ENCODE measurements around the gene GRAP2.
"Not testable (repeated sequence)": the region's sequence is repeated elsewhere in the genome, so short reads cannot be mapped to it uniquely, and the experiment has no call there.

Gene GRAP2

DNA sequence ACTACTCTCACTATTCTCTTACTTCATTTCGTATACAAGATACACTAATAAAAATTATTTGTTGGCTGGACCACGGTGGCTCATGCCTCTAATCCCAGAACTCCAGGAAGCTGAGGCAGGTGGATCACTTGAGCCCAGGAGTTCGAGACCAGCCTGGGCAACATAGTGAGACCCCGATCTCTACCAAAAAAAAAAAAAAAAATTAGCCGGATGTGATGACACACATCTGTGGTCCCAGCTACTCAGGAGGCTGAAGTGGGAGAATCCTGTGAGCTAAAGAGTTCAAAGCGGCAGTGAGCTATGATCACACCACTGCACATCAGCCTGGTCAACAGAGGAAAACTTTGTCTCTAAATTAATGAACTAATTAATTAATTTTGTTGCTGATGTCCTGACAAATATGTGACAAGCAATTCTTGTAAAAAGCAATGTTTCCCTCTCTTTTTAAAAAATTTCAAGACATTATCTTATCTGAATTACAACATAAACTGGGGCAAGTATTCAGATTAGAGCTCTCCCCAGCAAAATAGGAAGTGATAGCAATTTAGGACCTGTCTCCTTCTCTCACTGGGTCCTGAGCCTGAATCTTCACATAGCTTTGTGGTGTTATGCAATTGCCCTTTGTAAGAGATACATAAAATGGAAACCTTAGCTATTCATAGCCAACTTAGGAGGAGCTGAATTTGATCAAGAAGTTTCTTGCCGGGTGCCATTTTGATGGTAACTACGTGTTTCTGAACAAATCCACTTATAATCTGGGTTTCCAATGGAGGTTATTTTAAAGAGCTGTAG is 41.8 kb downstream of the GRAP2 start:
- Histone ChIP-seq H3K27me3 (ENCODE audit: control insufficient read depth in 2 of 2, insufficient read depth in 2 of 2, low read length in 2 of 2) (peaks cover 0 to 4% of the 10 kb centered on the region in 2 donors), H3K9ac (ENCODE audit: low read depth in 1 of 2, low read length in 2 of 2) (no peak overlapping the region), H3K4me3 (ENCODE audit: low read length in 2 of 2) (no peak overlapping the region), H3K36me3 (ENCODE audit: control insufficient read depth in 2 of 2, insufficient read depth in 2 of 2, low read length in 2 of 2) (no peaks in the 10 kb centered on the region), H3K9me3 (ENCODE audit: control insufficient read depth in 2 of 2, low read length in 2 of 2) (no peaks in the 10 kb centered on the region), H3K4me1 (ENCODE audit: control insufficient read depth in 2 of 2, insufficient read depth in 2 of 2, low read length in 2 of 2) (no peaks in the 10 kb centered on the region), H3K27ac (ENCODE audit: low read depth in 2 of 2, low read length in 2 of 2) (no peak overlapping the region)

DNA sequence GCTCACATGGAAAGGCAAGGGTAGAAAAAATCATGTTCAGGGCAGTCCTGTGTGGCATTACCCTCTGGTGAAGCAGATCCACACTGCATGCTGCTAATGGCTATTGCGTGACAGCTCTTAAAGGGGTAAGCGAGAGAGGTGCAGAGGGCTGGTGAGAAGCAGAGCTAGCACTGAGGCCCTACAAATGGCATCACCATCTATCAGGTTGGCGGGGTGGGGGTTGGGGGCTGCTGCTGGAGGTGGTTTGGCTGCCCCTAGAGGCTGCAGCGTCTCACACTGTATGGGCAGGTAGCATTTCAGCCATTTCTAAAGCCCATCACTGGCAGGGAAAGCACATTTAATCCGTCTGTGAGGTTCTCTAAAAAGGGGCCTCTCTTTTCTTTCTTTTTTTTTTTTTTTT is 42.5 kb downstream of the GRAP2 start:
- H3K9me3 ChIP-seq (ENCODE audit: control insufficient read depth in 2 of 2, low read length in 2 of 2) = no peaks in the 10 kb centered on the region
- no peaks in the 10 kb centered on the region for H3K4me1 ChIP-seq (ENCODE audit: control insufficient read depth in 2 of 2, insufficient read depth in 2 of 2, low read length in 2 of 2)
- no peaks in the 10 kb centered on the region for H3K36me3 ChIP-seq (ENCODE audit: control insufficient read depth in 2 of 2, insufficient read depth in 2 of 2, low read length in 2 of 2)
- H3K27ac ChIP-seq (ENCODE audit: low read depth in 2 of 2, low read length in 2 of 2) = no peak overlapping the region
- H3K9ac ChIP-seq (ENCODE audit: low read depth in 1 of 2, low read length in 2 of 2) = no peak overlapping the region
- H3K27me3 ChIP-seq (ENCODE audit: control insufficient read depth in 2 of 2, insufficient read depth in 2 of 2, low read length in 2 of 2) = peaks cover 0 to 4% of the 10 kb centered on the region in 2 donors
- H3K4me3 ChIP-seq (ENCODE audit: low read length in 2 of 2) = no peak overlapping the region

DNA sequence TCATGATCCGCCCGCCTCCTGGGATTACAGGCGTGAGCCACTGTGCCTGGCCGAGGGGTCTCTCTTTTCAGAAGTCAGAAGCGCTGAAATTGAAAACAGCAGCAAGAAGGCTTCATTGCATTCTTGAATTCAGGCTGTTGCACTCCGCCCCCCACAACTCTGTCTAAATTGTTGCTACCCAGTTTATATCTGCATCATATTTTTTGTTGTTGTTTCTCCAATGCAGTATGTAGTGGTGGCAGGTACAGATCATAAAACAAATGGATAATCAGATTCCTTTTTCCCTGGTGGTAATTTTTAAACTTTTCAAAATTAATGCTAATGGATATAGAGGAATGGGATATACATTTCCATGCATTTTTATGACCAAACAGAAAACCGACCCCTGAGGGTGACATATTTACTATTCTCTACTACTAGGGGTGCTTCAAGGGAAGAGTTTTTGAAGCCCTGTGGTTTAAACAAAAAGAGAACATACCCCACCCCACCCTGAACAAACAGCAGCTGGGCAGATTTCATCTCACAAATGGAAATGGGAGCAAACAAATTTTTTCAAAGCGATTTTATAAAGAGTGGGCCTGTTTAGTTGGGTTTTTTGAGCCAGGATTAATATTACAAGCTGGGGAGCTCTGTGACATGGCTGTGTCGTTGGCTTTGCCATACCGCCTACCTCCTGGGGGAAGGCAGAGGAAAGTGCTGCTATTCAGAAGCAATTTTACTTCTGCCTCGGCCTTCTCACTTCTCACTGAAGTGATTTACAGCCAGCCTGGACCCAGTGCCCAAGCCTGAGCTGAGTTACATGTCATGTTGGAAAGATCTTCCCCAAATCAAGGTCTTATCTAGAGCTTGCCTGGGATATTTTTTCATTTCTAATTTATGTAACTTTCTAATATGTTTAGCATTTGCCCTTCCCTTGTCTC is 43.3 kb downstream of the GRAP2 start:
- Histone ChIP-seq H3K36me3 (ENCODE audit: control insufficient read depth in 2 of 2, insufficient read depth in 2 of 2, low read length in 2 of 2) (no peaks in the 10 kb centered on the region), H3K9ac (ENCODE audit: low read depth in 1 of 2, low read length in 2 of 2) (no peak overlapping the region), H3K4me1 (ENCODE audit: control insufficient read depth in 2 of 2, insufficient read depth in 2 of 2, low read length in 2 of 2) (no peaks in the 10 kb centered on the region), H3K27ac (ENCODE audit: low read depth in 2 of 2, low read length in 2 of 2) (no peak overlapping the region), H3K9me3 (ENCODE audit: control insufficient read depth in 2 of 2, low read length in 2 of 2) (no peaks in the 10 kb centered on the region), H3K4me3 (ENCODE audit: low read length in 2 of 2) (no peak overlapping the region), H3K27me3 (ENCODE audit: control insufficient read depth in 2 of 2, insufficient read depth in 2 of 2, low read length in 2 of 2) (peaks cover 0 to 4% of the 10 kb centered on the region in 2 donors)

DNA sequence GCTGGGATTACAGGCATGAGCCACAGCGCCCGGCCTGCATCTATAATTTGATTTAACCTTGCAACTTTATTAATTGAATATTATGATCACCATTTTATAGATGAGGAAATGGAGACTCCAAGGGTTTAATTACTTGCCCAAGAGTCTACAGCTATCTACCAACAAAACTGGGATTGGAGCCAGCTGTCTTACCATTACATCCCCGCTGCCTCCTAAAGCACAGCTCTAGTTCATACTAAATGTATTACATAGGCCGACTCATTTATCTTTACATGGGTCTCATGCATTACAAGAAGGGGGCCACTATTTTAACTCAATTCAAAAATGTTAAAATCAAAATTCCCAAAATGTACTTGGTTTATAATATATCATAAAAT is 45.2 kb downstream of the GRAP2 start:
- Histone ChIP-seq H3K27me3 (ENCODE audit: control insufficient read depth in 2 of 2, insufficient read depth in 2 of 2, low read length in 2 of 2) (peaks cover 0 to 4% of the 10 kb centered on the region in 2 donors), H3K9me3 (ENCODE audit: control insufficient read depth in 2 of 2, low read length in 2 of 2) (no peaks in the 10 kb centered on the region), H3K9ac (ENCODE audit: low read depth in 1 of 2, low read length in 2 of 2) (no peak overlapping the region), H3K4me3 (ENCODE audit: low read length in 2 of 2) (no peak overlapping the region), H3K36me3 (ENCODE audit: control insufficient read depth in 2 of 2, insufficient read depth in 2 of 2, low read length in 2 of 2) (no peaks in the 10 kb centered on the region), H3K27ac (ENCODE audit: low read depth in 2 of 2, low read length in 2 of 2) (no peak overlapping the region), H3K4me1 (ENCODE audit: control insufficient read depth in 2 of 2, insufficient read depth in 2 of 2, low read length in 2 of 2) (no peaks in the 10 kb centered on the region)

DNA sequence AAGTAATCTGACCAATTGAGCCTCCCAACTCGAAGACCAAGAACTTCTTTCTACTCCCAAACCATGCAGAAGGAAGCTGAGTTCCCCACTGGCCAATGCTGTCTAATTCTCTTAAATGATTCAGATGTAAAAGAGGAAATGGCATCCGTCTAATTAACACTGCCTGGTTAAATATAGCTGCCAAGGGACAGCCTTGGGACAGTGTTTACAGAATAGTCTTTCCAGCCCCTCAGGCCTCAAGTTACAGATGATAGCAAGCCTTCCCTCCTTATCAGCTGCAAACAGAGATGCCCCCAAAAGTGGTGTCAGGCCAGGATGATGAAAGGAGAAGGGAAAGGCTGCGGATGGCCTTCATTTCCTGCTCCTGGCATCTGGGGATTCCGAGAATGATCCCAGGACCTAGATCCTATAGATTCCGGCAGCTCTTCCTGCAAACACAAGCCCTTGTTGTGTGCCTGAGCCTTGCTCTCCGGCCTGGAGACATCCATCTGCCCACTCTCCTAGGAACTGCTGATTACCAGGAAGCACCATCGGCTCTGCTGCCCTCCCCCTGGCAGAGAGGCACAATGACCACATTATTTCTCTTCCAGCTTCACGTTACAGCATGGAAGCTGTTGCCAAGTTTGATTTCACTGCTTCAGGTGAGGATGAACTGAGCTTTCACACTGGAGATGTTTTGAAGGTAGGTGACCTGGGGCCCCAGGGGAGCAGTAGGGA is 45.8 kb downstream of the GRAP2 start:
- Histone ChIP-seq H3K9me3 (ENCODE audit: control insufficient read depth in 2 of 2, low read length in 2 of 2) (no peaks in the 10 kb centered on the region), H3K36me3 (ENCODE audit: control insufficient read depth in 2 of 2, insufficient read depth in 2 of 2, low read length in 2 of 2) (no peaks in the 10 kb centered on the region), H3K27ac (ENCODE audit: low read depth in 2 of 2, low read length in 2 of 2) (no peak overlapping the region), H3K9ac (ENCODE audit: low read depth in 1 of 2, low read length in 2 of 2) (no peak overlapping the region), H3K27me3 (ENCODE audit: control insufficient read depth in 2 of 2, insufficient read depth in 2 of 2, low read length in 2 of 2) (peaks cover 0 to 4% of the 10 kb centered on the region in 2 donors), H3K4me3 (ENCODE audit: low read length in 2 of 2) (no peak overlapping the region), H3K4me1 (ENCODE audit: control insufficient read depth in 2 of 2, insufficient read depth in 2 of 2, low read length in 2 of 2) (no peaks in the 10 kb centered on the region)

DNA sequence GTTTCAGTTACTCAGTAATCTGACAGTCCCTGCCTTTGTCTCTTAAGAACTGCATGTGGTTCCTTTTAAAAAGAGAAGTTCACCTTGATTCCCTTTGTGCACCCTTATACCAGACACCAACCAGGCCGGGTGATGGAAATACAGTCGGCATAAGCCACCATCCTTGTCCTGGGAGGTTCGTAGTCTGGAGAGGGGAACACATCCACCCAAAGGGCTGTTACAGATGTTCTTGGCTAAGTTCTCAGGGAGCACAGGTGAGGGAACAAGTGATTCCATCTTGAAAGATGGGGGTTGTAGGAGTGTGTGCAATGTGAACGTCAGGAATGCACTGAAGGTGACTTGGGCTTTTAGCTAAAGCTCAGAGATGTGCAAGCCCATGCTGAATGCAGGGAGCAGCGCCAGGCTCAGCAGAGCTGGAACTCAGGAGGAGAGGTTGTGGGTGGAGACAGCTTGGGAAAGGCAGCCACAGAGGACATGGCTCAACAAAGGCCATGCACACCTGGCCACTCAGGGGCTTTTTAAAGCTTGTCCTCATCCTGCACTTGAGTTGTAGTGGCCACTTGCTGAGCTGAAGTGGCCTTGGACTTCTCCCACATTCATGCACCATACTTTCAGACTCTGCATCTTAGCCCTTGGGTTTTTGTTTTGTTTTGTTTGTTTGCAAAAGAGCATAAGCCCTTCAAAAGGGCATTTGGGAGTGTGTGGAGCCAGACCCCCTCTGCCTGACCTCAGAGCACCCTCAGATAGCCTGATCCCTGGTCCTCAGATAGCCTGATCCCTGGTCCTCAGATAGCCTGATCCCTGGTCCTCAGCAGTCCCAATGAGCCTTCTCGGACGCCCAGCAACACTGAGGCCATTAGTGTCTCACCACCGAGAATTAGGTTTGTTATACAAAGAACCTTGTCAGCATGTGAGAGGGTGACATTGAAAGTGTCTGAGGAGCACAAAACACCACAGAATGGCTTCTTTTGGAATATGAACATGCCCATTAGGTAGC is 46.6 kb downstream of the GRAP2 start:
- no peaks in the 10 kb centered on the region for H3K9me3 ChIP-seq (ENCODE audit: control insufficient read depth in 2 of 2, low read length in 2 of 2)

DNA sequence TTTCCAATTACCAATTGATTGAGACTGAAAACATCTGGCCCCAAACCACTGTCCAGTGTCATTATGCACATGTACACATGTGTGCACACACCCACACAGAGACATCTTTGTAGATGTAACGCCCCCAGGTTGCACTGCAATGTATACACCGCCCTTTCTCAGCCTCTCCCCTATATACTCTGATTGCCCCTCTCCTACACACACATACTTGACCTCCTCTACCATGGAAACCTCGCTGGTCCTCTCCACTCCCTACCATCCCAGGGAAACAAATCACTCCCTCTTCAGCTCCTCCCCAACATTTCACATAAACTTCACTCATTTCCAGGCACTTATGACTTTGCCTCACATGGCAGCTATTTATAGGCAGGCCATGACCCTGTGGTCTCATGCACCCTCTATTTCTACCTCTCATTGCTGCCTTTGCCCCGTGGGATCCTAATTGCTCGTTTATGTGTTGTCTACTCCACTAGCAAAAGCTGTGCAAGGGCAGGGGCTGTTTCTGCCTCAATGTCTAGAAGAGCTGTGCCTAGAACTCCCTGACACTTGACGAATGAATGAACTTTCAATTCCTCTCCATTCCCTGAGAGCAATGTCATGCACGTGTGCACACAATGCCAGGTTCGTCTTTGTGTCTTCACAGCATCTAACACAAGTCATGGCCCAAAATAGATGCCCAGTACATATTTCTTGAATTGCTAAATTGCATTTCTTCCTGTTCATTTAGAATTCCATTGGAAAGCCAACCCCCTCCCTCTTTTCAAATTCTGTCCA is 49.3 kb downstream of the GRAP2 start:
- peaks cover 0 to 2% of the 10 kb centered on the region in 2 donors for H3K4me1 ChIP-seq (ENCODE audit: control insufficient read depth in 2 of 2, insufficient read depth in 2 of 2, low read length in 2 of 2)
- H3K36me3 ChIP-seq (ENCODE audit: control insufficient read depth in 2 of 2, insufficient read depth in 2 of 2, low read length in 2 of 2) = no peaks in the 10 kb centered on the region
- H3K27ac ChIP-seq (ENCODE audit: low read depth in 2 of 2, low read length in 2 of 2) = no peak overlapping the region
- peaks cover 0 to 2% of the 10 kb centered on the region in 2 donors for H3K27me3 ChIP-seq (ENCODE audit: control insufficient read depth in 2 of 2, insufficient read depth in 2 of 2, low read length in 2 of 2)
- H3K9me3 ChIP-seq (ENCODE audit: control insufficient read depth in 2 of 2, low read length in 2 of 2) = no peaks in the 10 kb centered on the region
- no peak overlapping the region for H3K9ac ChIP-seq (ENCODE audit: low read depth in 1 of 2, low read length in 2 of 2)
- no peak overlapping the region for H3K4me3 ChIP-seq (ENCODE audit: low read length in 2 of 2)

More for the DNA sequence above, 46.6 kb downstream of the GRAP2 start:
- H3K9ac ChIP-seq (ENCODE audit: low read depth in 1 of 2, low read length in 2 of 2) = no peak overlapping the region
- H3K4me1 ChIP-seq (ENCODE audit: control insufficient read depth in 2 of 2, insufficient read depth in 2 of 2, low read length in 2 of 2) = no peaks in the 10 kb centered on the region
- H3K27me3 ChIP-seq (ENCODE audit: control insufficient read depth in 2 of 2, insufficient read depth in 2 of 2, low read length in 2 of 2) = peaks cover 0 to 4% of the 10 kb centered on the region in 2 donors
- no peak overlapping the region for H3K27ac ChIP-seq (ENCODE audit: low read depth in 2 of 2, low read length in 2 of 2)
- no peak overlapping the region for H3K4me3 ChIP-seq (ENCODE audit: low read length in 2 of 2)
- no peaks in the 10 kb centered on the region for H3K36me3 ChIP-seq (ENCODE audit: control insufficient read depth in 2 of 2, insufficient read depth in 2 of 2, low read length in 2 of 2)

DNA sequence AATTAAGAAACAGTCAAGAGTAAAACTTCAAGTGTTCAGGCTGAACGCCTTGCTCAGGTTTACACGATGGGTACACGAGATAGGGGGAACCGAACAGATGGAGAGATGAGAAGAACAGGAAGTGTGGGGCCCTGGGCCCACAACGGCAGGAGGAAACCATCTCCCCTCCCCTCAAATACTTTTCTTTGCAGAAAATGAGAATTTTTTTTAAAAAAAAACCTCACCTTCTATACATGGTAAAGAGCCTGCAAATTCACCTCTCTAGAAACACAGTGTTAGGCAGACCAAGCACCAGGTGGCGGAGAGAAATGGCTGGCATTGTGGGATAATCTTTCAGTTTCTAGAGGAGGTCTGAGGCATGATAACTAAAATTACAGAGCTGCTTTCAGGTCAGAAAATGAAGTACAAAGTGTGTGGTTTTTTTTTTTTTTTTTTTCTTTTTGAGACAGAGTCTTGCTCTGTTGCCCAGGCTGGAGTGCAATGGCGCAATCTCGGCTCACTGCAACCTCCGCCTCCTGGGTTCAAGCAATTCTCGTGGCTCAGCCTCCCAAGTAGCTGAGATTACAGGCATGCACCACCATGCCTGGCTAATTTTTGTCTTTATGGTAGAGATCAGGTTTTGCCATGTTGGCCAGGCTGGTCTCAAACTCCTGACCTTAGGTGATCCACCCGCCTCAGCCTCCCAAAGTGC is 50.9 kb downstream of the GRAP2 start:
- not testable (repeated sequence) for H3K9ac ChIP-seq (ENCODE audit: low read depth in 1 of 2, low read length in 2 of 2); H3K36me3 ChIP-seq (ENCODE audit: control insufficient read depth in 2 of 2, insufficient read depth in 2 of 2, low read length in 2 of 2); H3K4me3 ChIP-seq (ENCODE audit: low read length in 2 of 2); H3K4me1 ChIP-seq (ENCODE audit: control insufficient read depth in 2 of 2, insufficient read depth in 2 of 2, low read length in 2 of 2); H3K9me3 ChIP-seq (ENCODE audit: control insufficient read depth in 2 of 2, low read length in 2 of 2); H3K27ac ChIP-seq (ENCODE audit: low read depth in 2 of 2, low read length in 2 of 2); H3K27me3 ChIP-seq (ENCODE audit: control insufficient read depth in 2 of 2, insufficient read depth in 2 of 2, low read length in 2 of 2)

Measured in mucosa of rectum (tissue), 2 donors.